ENCODE results near the gene SALL4.

The SALL4 gene

GRCh38 chr20:51802170-51802751 is at the start of gene SALL4:
SALL4 (minus strand) TSS chr20:51802521; CDS start chr20:51802408, 113 bp downstream.
- TF ChIP-seq FOXK2 (IDR thresholded peaks at IDR 0.05) (no peak), PKNOX1 (IDR thresholded peaks at IDR 0.05) (peak; percentile 62)
- POLR2A ChIA-PET: interaction anchor here (0.6 kb wide), 1 partner anchor 91 kb away, joined by 3 read pairs; no protein-coding TSS in a partner anchor
- DNase-seq (ENCODE audit: extremely low spot score): no peak
- CTCF ChIA-PET: no interaction called here

- DNase-seq (ENCODE audit: extremely low spot score): no peak
- TF ChIP-seq TARDBP (IDR thresholded peaks at IDR 0.05) (no peak), ARNT (IDR thresholded peaks at IDR 0.05) (no peak), NFRKB (IDR thresholded peaks at IDR 0.05) (no peak), CTBP1 (IDR thresholded peaks at IDR 0.05; ENCODE audit: borderline replicate concordance) (no peak), HDGF (IDR thresholded peaks at IDR 0.05; ENCODE audit: borderline replicate concordance) (no peak), FOXK2 (IDR thresholded peaks at IDR 0.05) (no peak), ELF4 (IDR thresholded peaks at IDR 0.05) (no peak), BHLHE40 (IDR thresholded peaks at IDR 0.05; ENCODE audit: borderline replicate concordance) (no peak), FOXA1 (IDR thresholded peaks at IDR 0.05) (no peak), SP1 (IDR thresholded peaks at IDR 0.05) (no peak), FOXM1 (IDR thresholded peaks at IDR 0.05; ENCODE audit: borderline replicate concordance) (no peak), L3MBTL2 (conservative IDR thresholded peaks at IDR 0.05) (no peak), LEF1 (IDR thresholded peaks at IDR 0.05; ENCODE audit: borderline replicate concordance) (no peak), ZNF384 (IDR thresholded peaks at IDR 0.05) (no peak), PKNOX1 (IDR thresholded peaks at IDR 0.05) (no peak), SUZ12 (IDR thresholded peaks at IDR 0.05) (no peak)
- ChIA-PET CTCF (no interaction called here), POLR2A (no interaction called here)
Observed at GRCh38 chr20:51848346-51848745, 46.0 kb upstream of the SALL4 start.

- no peak for DNase-seq (ENCODE audit: extremely low spot score)
- ChIA-PET POLR2A (no interaction called here), CTCF (no interaction called here)
- TF ChIP-seq FOXA1 (IDR thresholded peaks at IDR 0.05) (no peak), TARDBP (IDR thresholded peaks at IDR 0.05) (no peak), PKNOX1 (IDR thresholded peaks at IDR 0.05) (no peak), BHLHE40 (IDR thresholded peaks at IDR 0.05; ENCODE audit: borderline replicate concordance) (no peak), FOXM1 (IDR thresholded peaks at IDR 0.05; ENCODE audit: borderline replicate concordance) (no peak), ELF4 (IDR thresholded peaks at IDR 0.05) (no peak)
Observed at GRCh38 chr20:51840865-51841264, 38.5 kb upstream of the SALL4 start.

GRCh38 chr20:51837876-51838420 is 35.6 kb upstream of the SALL4 start:
- TF ChIP-seq FOXM1 (IDR thresholded peaks at IDR 0.05; ENCODE audit: borderline replicate concordance): no peak
- TF ChIP-seq SUZ12 (IDR thresholded peaks at IDR 0.05): no peak
- no peak for TF ChIP-seq PKNOX1 (IDR thresholded peaks at IDR 0.05)
- no peak for TF ChIP-seq L3MBTL2 (conservative IDR thresholded peaks at IDR 0.05)
- TF ChIP-seq BHLHE40 (IDR thresholded peaks at IDR 0.05; ENCODE audit: borderline replicate concordance): no peak
- TF ChIP-seq ZNF384 (IDR thresholded peaks at IDR 0.05): no peak
- TF ChIP-seq NFRKB (IDR thresholded peaks at IDR 0.05): no peak
- TF ChIP-seq CTBP1 (IDR thresholded peaks at IDR 0.05; ENCODE audit: borderline replicate concordance): no peak
- no peak for TF ChIP-seq ARNT (IDR thresholded peaks at IDR 0.05)
- no peak for TF ChIP-seq FOXK2 (IDR thresholded peaks at IDR 0.05)
- no peak for TF ChIP-seq LEF1 (IDR thresholded peaks at IDR 0.05; ENCODE audit: borderline replicate concordance)
- TF ChIP-seq HDGF (IDR thresholded peaks at IDR 0.05; ENCODE audit: borderline replicate concordance): no peak
- no peak for TF ChIP-seq TARDBP (IDR thresholded peaks at IDR 0.05)
- CTCF ChIA-PET: no interaction called here
- POLR2A ChIA-PET: no interaction called here
- DNase-seq (ENCODE audit: extremely low spot score): no peak

GRCh38 chr20:51837436-51837835 is 35.1 kb upstream of the SALL4 start:
- CTCF ChIA-PET: no interaction called here
- no peak for TF ChIP-seq TARDBP (IDR thresholded peaks at IDR 0.05)
- TF ChIP-seq SP1 (IDR thresholded peaks at IDR 0.05): no peak
- no peak for TF ChIP-seq CTBP1 (IDR thresholded peaks at IDR 0.05; ENCODE audit: borderline replicate concordance)
- no peak for TF ChIP-seq FOXA1 (IDR thresholded peaks at IDR 0.05)
- TF ChIP-seq FOXM1 (IDR thresholded peaks at IDR 0.05; ENCODE audit: borderline replicate concordance): no peak
- TF ChIP-seq ZNF384 (IDR thresholded peaks at IDR 0.05): no peak
- TF ChIP-seq ELF4 (IDR thresholded peaks at IDR 0.05): no peak
- no peak for TF ChIP-seq BHLHE40 (IDR thresholded peaks at IDR 0.05; ENCODE audit: borderline replicate concordance)
- no peak for TF ChIP-seq LEF1 (IDR thresholded peaks at IDR 0.05; ENCODE audit: borderline replicate concordance)
- TF ChIP-seq ARNT (IDR thresholded peaks at IDR 0.05): no peak
- no peak for TF ChIP-seq FOXK2 (IDR thresholded peaks at IDR 0.05)
- no peak for TF ChIP-seq PKNOX1 (IDR thresholded peaks at IDR 0.05)
- TF ChIP-seq HDGF (IDR thresholded peaks at IDR 0.05; ENCODE audit: borderline replicate concordance): no peak
- no peak for TF ChIP-seq SUZ12 (IDR thresholded peaks at IDR 0.05)

More at GRCh38 chr20:51837436-51837835, 35.1 kb upstream of the SALL4 start:
- DNase-seq (ENCODE audit: extremely low spot score): no peak
- POLR2A ChIA-PET: no interaction called here

All from HEK293T (cell line).